Testis (tissue), 2 donors: ENCODE data around the gene LAMP2.

Experiments used
- CTCF ChIP-seq, 3 experiments: fragments of 450-650 bp in 2 of 3; fragments of 200-600 bp in 1 of 3; sonication (generic) in 1 of 3; IDR thresholded peaks; one replicate each; pipeline ENCODE4 v1.5.1; 2016 to 2019; ENCODE audit warnings: antibody characterized with exemption in 3 of 3, mild to moderate bottlenecking in 2 of 3, moderate library complexity in 1 of 3
- POLR2A ChIP-seq: fragments of 450-650 bp; IDR thresholded peaks from one replicate; pipeline ENCODE4 v1.6.1; 2017; ENCODE audit warnings: antibody characterized with exemption, mild to moderate bottlenecking, moderate library complexity

DNA sequence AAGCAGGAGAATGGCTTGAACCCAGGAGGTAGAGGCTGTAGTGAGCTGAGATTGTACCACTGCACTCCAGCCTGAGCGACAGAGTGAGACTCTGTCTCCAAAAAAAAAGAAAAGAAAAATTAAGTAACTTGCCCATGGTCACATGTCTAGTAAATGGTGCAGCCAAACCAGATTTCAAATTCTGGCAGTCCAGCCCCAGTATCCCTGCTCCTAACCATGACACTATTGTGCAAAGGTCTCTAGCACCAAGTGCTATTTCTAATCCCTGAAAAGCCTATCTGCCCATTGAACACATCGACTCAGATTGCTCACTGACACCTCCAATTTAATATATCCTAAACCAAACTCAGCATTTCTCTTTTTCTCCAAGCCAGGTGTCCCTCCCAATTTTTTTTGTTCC, 7.6 kb upstream of the LAMP2 start:
- TF ChIP-seq CTCF (IDR thresholded peaks at IDR 0.05) (no peak), POLR2A (no peak)
